K562 (cell line): ENCODE results near the gene CYBRD1. TPM values are rescaled to one million over a fixed set of nuclear protein-coding genes. Genes with fewer than 3 reads are reported as not detected.

Experiments used
- BMI1 ChIP-seq: fragments of 150-350 bp; IDR thresholded peaks from 2 replicates; pipeline ENCODE4 v1.6.1; 2014; ENCODE audit warnings: low read length
- BRCA1 ChIP-seq, 2 experiments: fragments of 450-650 bp in 1 of 2; sonication (generic) in 1 of 2; formaldehyde crosslinking in 1 of 2; IDR thresholded peaks; 2 replicates each; pipeline versions ENCODE4 v1.5.0 to v1.6.1; 2017 to 2020; ENCODE audit warnings: mild to moderate bottlenecking in 1 of 2, missing genetic modification reagents in 1 of 2
- CHD1 ChIP-seq: fragments of 200-600 bp; sonication (generic); IDR thresholded peaks from one replicate; pipeline ENCODE4 v1.6.1; 2012; ENCODE audit warnings: mild to moderate bottlenecking, moderate library complexity, low read length, inconsistent platforms
- HDAC8 ChIP-seq: fragments of 450-650 bp; IDR thresholded peaks from 2 replicates; pipeline ENCODE4 v1.6.1; 2016; ENCODE audit warnings: mild to moderate bottlenecking, missing genetic modification characterization, moderate library complexity, missing compliant biosample characterization
- HNRNPL ChIP-seq: fragments of 200-400 bp; formaldehyde crosslinking; IDR thresholded peaks from 2 replicates; pipeline ENCODE4 v1.6.1; 2017; ENCODE audit warnings: low read depth, mild to moderate bottlenecking, low read length
- NFXL1 ChIP-seq: fragments of 450-650 bp; formaldehyde crosslinking; IDR thresholded peaks from 2 replicates; pipeline ENCODE4 v1.4.0; 2021; ENCODE audit warnings: mild to moderate bottlenecking
- PHTF2 ChIP-seq: fragments of 250-450 bp; sonication (Bioruptor Pico); IDR thresholded peaks from 2 replicates; pipeline ENCODE4 v1.5.0; 2021; ENCODE audit warnings: mild to moderate bottlenecking
- PML ChIP-seq: IDR thresholded peaks from 2 replicates; pipeline ENCODE4 v1.6.1; 2012; ENCODE audit warnings: low read length, inconsistent platforms
- PTRF ChIP-seq: fragments of 450-650 bp; IDR thresholded peaks from 2 replicates; pipeline ENCODE4 v1.6.1; 2016; ENCODE audit warnings: mild to moderate bottlenecking, missing genetic modification characterization, missing compliant biosample characterization
- RBFOX2 ChIP-seq: fragments of 200-400 bp; formaldehyde crosslinking; IDR thresholded peaks from 2 replicates; pipeline ENCODE4 v1.6.1; 2017; ENCODE audit warnings: low read depth, mild to moderate bottlenecking, low read length, moderate library complexity
- RNF2 ChIP-seq: sonication (generic); IDR thresholded peaks from 2 replicates; pipeline ENCODE4 v1.6.1; 2016
- SETDB1 ChIP-seq: IDR thresholded peaks from one replicate; pipeline ENCODE4 v1.6.1; 2012; ENCODE audit warnings: low read length, control low read depth, inconsistent platforms
- TBL1XR1 ChIP-seq, 2 experiments: IDR thresholded peaks; 2 replicates each; pipeline ENCODE4 v1.6.1; 2012; ENCODE audit warnings: improper control_type of control experiment in 2 of 2, low read length in 2 of 2, mild to moderate bottlenecking in 1 of 2
- TCF7 ChIP-seq: sonication (generic); IDR thresholded peaks from 2 replicates; pipeline ENCODE4 v1.6.1; 2016; ENCODE audit warnings: antibody characterized with exemption, borderline replicate concordance
- TEAD1 ChIP-seq, 2 experiments: fragments of 450-650 bp in 1 of 2; sonication (generic) in 1 of 2; formaldehyde crosslinking; IDR thresholded peaks; 2 replicates each; pipeline versions ENCODE4 v1.4.0 to v1.8.0; 2020 to 2022; ENCODE audit warnings: mild to moderate bottlenecking in 2 of 2, missing genetic modification reagents in 1 of 2
- TEAD4 ChIP-seq, 2 experiments: sonication (generic) in 1 of 2; formaldehyde crosslinking in 1 of 2; IDR thresholded peaks; 2 replicates each; pipeline versions ENCODE4 v1.6.1 to v1.8.0; 2012 to 2022; ENCODE audit warnings: borderline replicate concordance in 1 of 2, inconsistent platforms in 1 of 2, low read length in 1 of 2, mild to moderate bottlenecking in 1 of 2, missing genetic modification reagents in 1 of 2
- YBX1 ChIP-seq: fragments of 450-650 bp; IDR thresholded peaks from 2 replicates; pipeline ENCODE4 v1.7.1; 2016; ENCODE audit warnings: mild to moderate bottlenecking
- ZBTB7A ChIP-seq: IDR thresholded peaks from 2 replicates; pipeline ENCODE4 v1.6.1; 2011; ENCODE audit warnings: low read depth, mild to moderate bottlenecking, low read length, moderate library complexity, borderline replicate concordance; ENCODE audit not compliant: control insufficient read depth
- ZEB2 ChIP-seq: fragments of 450-650 bp; IDR thresholded peaks from 2 replicates; pipeline ENCODE4 v1.6.1; 2016
- ZNF165 ChIP-seq: fragments of 250-450 bp; sonication (Bioruptor Pico); IDR thresholded peaks from 2 replicates; pipeline ENCODE4 v1.4.0; 2020; ENCODE audit warnings: borderline replicate concordance
- ZNF589 ChIP-seq: fragments of 200-800 bp; sonication (Bioruptor generic); IDR thresholded peaks from 2 replicates; pipeline ENCODE4 v1.6.1; 2016; ENCODE audit warnings: low read depth, missing genetic modification characterization, missing compliant biosample characterization
- polyA plus RNA-seq, 8 experiments: library from polyadenylated mRNA; depleted of rRNA in 4 of 8; stranded (reverse) in 5 of 8; unstranded in 3 of 8; fragments of >200 nt; fragmentation: Nextera tagmentation in 2 of 8; fragmentation: Illumina TruSeq in 1 of 8; extraction: Ambion mirVana in 2 of 8; extraction: Trizol in 1 of 8; gene quantifications; 2 replicates each; pipeline versions ENCODE4 v1.2.1 to v1.2.3, GENCODE V29; 2011 to 2014; ENCODE audit warnings: inconsistent platforms in 1 of 8, missing spikeins in 1 of 8
- total RNA-seq, 7 experiments: library from RNA; depleted of rRNA in 6 of 7; stranded (reverse); fragments of >200 nt in 6 of 7; fragmentation: Illumina TruSeq in 2 of 7; extraction: Trizol in 2 of 7; gene quantifications; 2 replicates each; pipeline versions ENCODE4 v1.2.1 to v1.2.3, GENCODE V29; 2011 to 2021; ENCODE audit warnings: low replicate concordance in 1 of 7
- TF ChIP-seq, protein P1 (sequence below): fragments of 250-450 bp; sonication (Bioruptor Pico); IDR thresholded peaks from 2 replicates; pipeline ENCODE4 v1.5.0; 2021
- TF ChIP-seq, protein P2 (sequence below): fragments of 450-650 bp; IDR thresholded peaks from 2 replicates; pipeline ENCODE4 v1.6.1; 2014; ENCODE audit warnings: low read depth, mild to moderate bottlenecking, moderate library complexity, borderline replicate concordance
- TF ChIP-seq, protein P3 (sequence below), 2 experiments: IDR thresholded peaks; 2 replicates each; pipeline ENCODE4 v1.6.1; 2012; ENCODE audit warnings: improper control_type of control experiment in 2 of 2, low read depth in 2 of 2, low read length in 2 of 2, borderline replicate concordance in 1 of 2

Gene CYBRD1
- total and polyA plus RNA-seq, 9 of the 15 experiments (the other 6 are each of a cell fraction or from before 2014, with no cell fraction given) = 9.6 to 22.4 (median 15.6) TPM

DNA sequence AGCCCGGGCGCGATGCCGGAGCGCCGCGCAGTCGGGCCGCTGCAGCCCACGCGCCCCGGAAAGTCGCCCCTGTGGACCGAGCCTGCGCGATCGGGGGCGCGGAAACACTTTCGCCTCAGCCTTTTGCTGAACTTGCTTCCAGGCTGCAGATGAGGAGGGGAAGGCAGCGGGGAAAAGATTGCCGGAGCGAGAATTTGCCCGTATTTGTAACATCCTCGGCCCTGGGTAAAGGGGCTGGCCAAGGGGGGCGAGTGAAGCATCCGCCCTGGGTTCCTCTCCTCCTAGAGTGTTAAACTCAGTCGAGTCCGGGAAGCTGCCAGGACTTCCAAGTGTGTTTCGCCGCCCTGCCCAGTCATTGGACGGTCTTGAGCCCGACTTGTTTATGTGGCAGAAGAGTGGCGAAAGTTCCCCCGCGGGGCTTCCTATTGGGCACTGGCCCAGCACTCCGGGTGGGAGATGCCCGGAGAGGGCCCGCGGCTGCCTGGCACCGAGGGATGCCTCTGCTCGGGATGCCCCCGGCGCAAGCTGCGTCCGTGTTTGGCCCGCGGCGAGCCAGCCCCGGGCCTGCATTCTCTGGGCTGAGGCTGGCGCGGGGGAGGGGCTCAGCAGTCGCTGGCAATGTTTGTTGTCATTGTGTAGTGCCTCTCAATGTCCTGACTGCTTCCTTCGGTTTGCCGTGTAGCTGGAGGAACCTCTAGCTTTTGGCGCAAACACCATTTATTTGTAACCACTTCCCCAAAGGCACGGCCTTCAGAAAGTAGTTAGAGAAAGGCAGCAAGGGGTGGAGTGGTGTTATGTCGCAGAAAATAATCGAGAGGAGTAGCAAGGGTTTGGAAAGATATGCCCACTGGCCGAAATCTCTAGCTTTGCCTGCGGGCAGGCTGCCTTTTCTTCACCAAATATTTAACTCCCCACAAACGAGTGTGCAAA is 1.1 kb downstream of the CYBRD1 start (continued):
- TF ChIP-seq SETDB1 (no peak), PML (no peak), TBL1XR1 (IDR thresholded peaks at IDR 0.05; ENCODE audit: low read length in 2 of 2) (no peak), ZNF165 (no peak), BMI1 (no peak), ZEB2 (no peak), HNRNPL (no peak), HDAC8 (tag) (no peak), RBFOX2 (peak; percentile 52), PTRF (tag) (no peak), BRCA1 (IDR thresholded peaks at IDR 0.05) (no peak), BRCA1 (CRISPR knock-in tag; IDR thresholded peaks at IDR 0.05) (peak; percentile 53; the same call in 1 of the 2 replicates), NFXL1 (CRISPR knock-in tag) (no peak), RNF2 (no peak), ZBTB7A (no peak), TEAD1 (CRISPR knock-in tag; IDR thresholded peaks at IDR 0.05) (peak in 1 of 2 experiments; percentile 71; a peak in 1 of 4 replicates), PHTF2 (CRISPR knock-in tag) (no peak), TCF7 (no peak), ZNF589 (CRISPR knock-in tag) (no peak), CHD1 (peak; percentile 43), TEAD4 (IDR thresholded peaks at IDR 0.05; ENCODE audit: low read length) (no peak; the same call in 1 of the 2 replicates), TEAD4 (CRISPR knock-in tag; IDR thresholded peaks at IDR 0.05; ENCODE audit: borderline replicate concordance) (no peak), YBX1 (no peak)
- TF ChIP-seq, protein P1, sequence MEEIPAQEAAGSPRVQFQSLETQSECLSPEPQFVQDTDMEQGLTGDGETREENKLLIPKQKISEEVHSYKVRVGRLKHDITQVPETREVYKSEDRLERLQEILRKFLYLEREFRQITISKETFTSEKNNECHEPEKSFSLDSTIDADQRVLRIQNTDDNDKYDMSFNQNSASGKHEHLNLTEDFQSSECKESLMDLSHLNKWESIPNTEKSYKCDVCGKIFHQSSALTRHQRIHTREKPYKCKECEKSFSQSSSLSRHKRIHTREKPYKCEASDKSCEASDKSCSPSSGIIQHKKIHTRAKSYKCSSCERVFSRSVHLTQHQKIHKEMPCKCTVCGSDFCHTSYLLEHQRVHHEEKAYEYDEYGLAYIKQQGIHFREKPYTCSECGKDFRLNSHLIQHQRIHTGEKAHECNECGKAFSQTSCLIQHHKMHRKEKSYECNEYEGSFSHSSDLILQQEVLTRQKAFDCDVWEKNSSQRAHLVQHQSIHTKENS = no peak
- TF ChIP-seq, protein P2, sequence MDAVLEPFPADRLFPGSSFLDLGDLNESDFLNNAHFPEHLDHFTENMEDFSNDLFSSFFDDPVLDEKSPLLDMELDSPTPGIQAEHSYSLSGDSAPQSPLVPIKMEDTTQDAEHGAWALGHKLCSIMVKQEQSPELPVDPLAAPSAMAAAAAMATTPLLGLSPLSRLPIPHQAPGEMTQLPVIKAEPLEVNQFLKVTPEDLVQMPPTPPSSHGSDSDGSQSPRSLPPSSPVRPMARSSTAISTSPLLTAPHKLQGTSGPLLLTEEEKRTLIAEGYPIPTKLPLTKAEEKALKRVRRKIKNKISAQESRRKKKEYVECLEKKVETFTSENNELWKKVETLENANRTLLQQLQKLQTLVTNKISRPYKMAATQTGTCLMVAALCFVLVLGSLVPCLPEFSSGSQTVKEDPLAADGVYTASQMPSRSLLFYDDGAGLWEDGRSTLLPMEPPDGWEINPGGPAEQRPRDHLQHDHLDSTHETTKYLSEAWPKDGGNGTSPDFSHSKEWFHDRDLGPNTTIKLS = peak; percentile 50; the same call in 1 of the 2 replicates
- TF ChIP-seq, protein P3, sequence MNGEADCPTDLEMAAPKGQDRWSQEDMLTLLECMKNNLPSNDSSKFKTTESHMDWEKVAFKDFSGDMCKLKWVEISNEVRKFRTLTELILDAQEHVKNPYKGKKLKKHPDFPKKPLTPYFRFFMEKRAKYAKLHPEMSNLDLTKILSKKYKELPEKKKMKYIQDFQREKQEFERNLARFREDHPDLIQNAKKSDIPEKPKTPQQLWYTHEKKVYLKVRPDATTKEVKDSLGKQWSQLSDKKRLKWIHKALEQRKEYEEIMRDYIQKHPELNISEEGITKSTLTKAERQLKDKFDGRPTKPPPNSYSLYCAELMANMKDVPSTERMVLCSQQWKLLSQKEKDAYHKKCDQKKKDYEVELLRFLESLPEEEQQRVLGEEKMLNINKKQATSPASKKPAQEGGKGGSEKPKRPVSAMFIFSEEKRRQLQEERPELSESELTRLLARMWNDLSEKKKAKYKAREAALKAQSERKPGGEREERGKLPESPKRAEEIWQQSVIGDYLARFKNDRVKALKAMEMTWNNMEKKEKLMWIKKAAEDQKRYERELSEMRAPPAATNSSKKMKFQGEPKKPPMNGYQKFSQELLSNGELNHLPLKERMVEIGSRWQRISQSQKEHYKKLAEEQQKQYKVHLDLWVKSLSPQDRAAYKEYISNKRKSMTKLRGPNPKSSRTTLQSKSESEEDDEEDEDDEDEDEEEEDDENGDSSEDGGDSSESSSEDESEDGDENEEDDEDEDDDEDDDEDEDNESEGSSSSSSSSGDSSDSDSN (IDR thresholded peaks at IDR 0.05; ENCODE audit: borderline replicate concordance in 1 of 2, low read depth in 2 of 2, low read length in 2 of 2) = peak in 1 of 2 experiments; percentile 59; a peak in 2 of 4 replicates
